Neutrophil (primary cell): ENCODE results near the gene EFS.
"Not testable (repeated sequence)": the region's sequence is repeated elsewhere in the genome, so short reads cannot be mapped to it uniquely, and the experiment has no call there.

Source experiments
- H3K27ac ChIP-seq: fragments of 200-600 bp; sonication (generic); 2 replicates; pipeline ENCODE4 v1.5.1; 2016; ENCODE audit warnings: mild to moderate bottlenecking, moderate library complexity
- H3K27me3 ChIP-seq: fragments of 200-600 bp; sonication (generic); 2 replicates; pipeline ENCODE4 v1.6.0; 2016; ENCODE audit warnings: mild to moderate bottlenecking
- H3K36me3 ChIP-seq: fragments of 200-600 bp; sonication (generic); 2 replicates; pipeline ENCODE4 v1.5.1; 2017
- H3K4me1 ChIP-seq, 2 experiments: fragments of 200-600 bp in 1 of 2; sonication (generic) in 1 of 2; 1 replicate in 1 of 2; 2 replicates in 1 of 2; pipeline versions ENCODE4 v1.5.1 to v1.6.1; 2013 to 2016; ENCODE audit warnings: low read depth in 1 of 2, low read length in 1 of 2, mild to moderate bottlenecking in 1 of 2, moderate library complexity in 1 of 2; ENCODE audit not compliant: control insufficient read depth in 1 of 2, insufficient read depth in 1 of 2
- H3K4me3 ChIP-seq, 2 experiments: fragments of 200-600 bp in 1 of 2; sonication (generic) in 1 of 2; 1 replicate in 1 of 2; 2 replicates in 1 of 2; pipeline ENCODE4 v1.5.1; 2013 to 2016; ENCODE audit warnings: low read depth in 1 of 2, low read length in 1 of 2, mild to moderate bottlenecking in 1 of 2, moderate library complexity in 1 of 2
- H3K9me3 ChIP-seq: fragments of 200-600 bp; sonication (generic); 2 replicates; pipeline ENCODE4 v1.5.1; 2016
- TF ChIP-seq, protein P1 (sequence below): fragments of 200-600 bp; sonication (generic); IDR thresholded peaks from 2 replicates; pipeline ENCODE4 v1.5.1; 2016; ENCODE audit warnings: antibody characterized with exemption

EFS gene

DNA sequence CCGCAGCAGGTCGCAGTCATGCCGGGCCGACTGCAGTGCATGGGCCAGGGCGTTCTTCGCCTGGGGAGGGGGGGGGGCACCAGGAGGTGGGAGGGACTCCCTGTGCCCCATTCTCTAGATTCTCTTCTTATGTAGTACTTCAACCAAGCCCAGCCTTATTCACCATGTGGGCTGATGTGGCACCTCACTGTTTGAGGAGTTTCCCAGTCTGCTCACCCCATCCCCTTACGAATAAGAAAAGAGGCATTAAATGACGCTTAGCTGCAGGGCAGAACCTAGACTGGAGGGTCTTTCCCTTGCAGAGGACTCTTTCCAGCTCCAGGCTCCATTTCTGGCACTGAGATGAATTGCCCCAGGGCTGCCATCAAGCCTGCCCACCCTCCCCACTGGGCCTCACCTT, 24.0 kb upstream of the EFS start:
- Histone ChIP-seq H3K27ac (no peak overlapping the region), H3K9me3 (no peaks in the 10 kb centered on the region), H3K4me3 (no peak overlapping the region), H3K36me3 (no peaks in the 10 kb centered on the region), H3K27me3 (peaks cover 11% of the 10 kb centered on the region), H3K4me1 (no peaks in the 10 kb centered on the region)
- TF ChIP-seq, protein P1, sequence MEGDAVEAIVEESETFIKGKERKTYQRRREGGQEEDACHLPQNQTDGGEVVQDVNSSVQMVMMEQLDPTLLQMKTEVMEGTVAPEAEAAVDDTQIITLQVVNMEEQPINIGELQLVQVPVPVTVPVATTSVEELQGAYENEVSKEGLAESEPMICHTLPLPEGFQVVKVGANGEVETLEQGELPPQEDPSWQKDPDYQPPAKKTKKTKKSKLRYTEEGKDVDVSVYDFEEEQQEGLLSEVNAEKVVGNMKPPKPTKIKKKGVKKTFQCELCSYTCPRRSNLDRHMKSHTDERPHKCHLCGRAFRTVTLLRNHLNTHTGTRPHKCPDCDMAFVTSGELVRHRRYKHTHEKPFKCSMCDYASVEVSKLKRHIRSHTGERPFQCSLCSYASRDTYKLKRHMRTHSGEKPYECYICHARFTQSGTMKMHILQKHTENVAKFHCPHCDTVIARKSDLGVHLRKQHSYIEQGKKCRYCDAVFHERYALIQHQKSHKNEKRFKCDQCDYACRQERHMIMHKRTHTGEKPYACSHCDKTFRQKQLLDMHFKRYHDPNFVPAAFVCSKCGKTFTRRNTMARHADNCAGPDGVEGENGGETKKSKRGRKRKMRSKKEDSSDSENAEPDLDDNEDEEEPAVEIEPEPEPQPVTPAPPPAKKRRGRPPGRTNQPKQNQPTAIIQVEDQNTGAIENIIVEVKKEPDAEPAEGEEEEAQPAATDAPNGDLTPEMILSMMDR = no peak

DNA sequence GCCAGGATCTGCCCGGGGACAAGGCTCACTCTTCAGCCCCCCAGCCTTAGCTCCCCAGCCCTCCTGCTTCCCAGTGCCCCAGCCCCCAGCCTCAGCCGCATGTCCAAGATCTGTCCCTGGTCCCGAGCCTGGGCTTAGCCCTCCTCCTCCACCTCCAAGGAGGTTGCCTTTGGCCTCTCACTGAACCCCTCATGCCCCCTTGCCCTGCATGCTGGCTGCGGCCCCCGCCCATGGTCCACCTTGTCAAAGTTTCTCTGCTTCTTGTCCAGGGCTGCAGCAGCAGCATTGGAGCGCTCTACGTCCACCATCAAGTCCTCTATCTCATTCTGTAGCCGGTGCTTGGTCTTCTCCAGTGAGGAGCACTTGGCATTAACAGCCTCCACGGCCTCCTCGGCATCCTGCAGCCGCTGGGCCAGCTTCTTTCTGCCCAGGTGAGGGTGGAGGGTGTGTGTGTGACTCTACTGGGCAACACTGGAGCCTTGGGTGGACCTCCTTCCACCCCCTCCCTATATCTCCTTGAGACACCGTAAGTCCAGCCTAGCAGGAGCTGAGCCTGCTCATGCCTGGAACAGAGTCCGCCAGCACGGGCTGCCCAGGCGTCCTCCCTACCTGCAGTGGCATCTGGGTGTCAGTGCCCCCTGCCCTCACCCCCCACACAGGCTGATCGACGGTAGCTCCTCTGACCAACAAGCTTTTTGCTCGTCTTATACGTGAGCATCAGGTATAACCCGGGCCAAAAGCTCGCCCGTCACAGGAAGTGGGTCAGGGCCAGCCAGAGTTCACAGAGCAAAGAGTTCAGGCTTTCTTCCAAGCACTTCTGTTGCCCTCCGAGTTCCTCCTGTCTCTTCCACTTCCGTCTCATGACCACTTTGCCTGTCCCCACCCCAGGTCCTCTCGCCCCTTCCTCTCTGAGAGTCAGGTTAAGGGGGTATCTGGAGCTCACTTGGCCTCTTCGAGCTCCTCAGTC, 23.2 kb upstream of the EFS start:
- H3K36me3 ChIP-seq = no peaks in the 10 kb centered on the region
- no peaks in the 10 kb centered on the region for H3K9me3 ChIP-seq
- no peaks in the 10 kb centered on the region for H3K4me1 ChIP-seq
- H3K4me3 ChIP-seq = no peak overlapping the region
- H3K27ac ChIP-seq = no peak overlapping the region
- peaks cover 7% of the 10 kb centered on the region for H3K27me3 ChIP-seq
- TF ChIP-seq, protein P1 = no peak

DNA sequence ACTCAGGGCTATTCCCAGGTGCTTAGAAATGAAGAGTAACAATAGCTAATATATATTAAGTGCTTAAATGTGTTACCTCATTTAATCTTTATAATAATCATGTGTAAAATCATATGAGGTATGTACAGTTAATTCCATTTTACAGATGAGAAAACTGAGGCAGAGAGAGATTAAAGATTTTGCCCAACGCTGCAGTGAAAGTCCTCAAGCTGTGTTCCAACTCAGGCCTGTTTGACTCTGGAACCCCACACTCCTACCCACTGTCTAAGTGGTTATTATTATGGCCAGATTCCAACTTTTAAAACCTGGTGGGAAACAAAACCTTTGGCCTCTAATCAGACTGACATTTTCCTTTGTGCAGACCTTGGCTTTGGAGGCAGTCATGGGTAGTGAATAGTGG, 22.0 kb upstream of the EFS start:
- TF ChIP-seq, protein P1 = no peak
- Histone ChIP-seq H3K27me3 (peaks cover 5% of the 10 kb centered on the region), H3K4me1 (no peaks in the 10 kb centered on the region), H3K36me3 (no peaks in the 10 kb centered on the region), H3K27ac (no peak overlapping the region), H3K9me3 (no peaks in the 10 kb centered on the region), H3K4me3 (no peak overlapping the region)

DNA sequence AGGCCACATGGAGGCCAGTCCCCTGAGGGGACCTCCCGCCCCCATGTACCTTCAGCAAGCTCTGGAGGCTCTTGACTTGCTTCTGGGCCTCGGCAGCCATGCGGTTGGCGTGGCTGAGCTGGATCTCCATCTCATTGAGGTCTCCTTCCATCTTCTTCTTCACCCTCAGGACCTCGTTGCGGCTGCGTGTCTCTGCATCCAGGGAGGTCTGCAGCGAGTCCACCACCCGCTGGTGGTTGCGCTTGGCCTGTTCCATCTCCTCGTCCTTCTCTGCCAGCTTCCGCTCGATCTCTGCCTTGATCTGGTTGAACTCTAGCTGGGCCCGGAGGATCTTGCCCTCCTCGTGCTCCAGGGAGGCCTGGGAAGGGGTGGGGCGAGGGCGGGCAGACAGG, 21.3 kb upstream of the EFS start:
- not testable (repeated sequence) for H3K9me3 ChIP-seq, H3K4me3 ChIP-seq, H3K36me3 ChIP-seq, H3K4me1 ChIP-seq, H3K27me3 ChIP-seq, H3K27ac ChIP-seq

DNA sequence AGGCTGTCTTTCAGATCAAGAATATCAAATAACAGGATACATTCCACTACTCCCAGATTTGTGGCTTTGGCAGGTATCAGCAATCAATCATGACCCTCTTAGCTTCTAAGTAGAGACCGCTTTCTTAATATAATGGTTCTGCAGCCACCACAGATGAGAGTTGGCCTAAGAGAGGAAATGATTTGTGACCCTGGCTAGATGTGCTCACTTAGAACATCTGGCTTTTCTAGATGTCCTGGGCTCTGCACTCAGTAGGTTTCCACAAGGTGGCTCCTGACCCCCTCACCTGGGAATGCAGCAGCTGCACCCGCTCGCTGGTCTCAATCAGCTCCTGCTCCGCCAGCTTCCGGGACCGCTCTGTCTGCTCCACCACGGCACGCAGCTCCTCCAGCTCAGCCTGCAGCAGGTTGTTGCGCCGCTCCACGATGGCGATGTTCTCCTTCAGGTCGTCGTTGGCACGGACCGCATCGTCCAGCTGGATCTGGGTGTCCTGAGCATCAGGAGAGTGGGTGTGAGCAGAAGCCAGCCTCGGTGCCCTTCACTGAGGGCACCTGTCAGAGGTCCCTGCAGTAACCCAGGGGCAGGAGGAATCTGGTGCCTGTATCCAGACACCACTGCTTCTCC, 20.8 kb upstream of the EFS start:
- peaks cover 9% of the 10 kb centered on the region for H3K27me3 ChIP-seq
- H3K4me3 ChIP-seq = no peak overlapping the region
- no peaks in the 10 kb centered on the region for H3K36me3 ChIP-seq
- H3K9me3 ChIP-seq = no peaks in the 10 kb centered on the region
- TF ChIP-seq, protein P1 = no peak
- H3K27ac ChIP-seq = no peak overlapping the region
- no peaks in the 10 kb centered on the region for H3K4me1 ChIP-seq

DNA sequence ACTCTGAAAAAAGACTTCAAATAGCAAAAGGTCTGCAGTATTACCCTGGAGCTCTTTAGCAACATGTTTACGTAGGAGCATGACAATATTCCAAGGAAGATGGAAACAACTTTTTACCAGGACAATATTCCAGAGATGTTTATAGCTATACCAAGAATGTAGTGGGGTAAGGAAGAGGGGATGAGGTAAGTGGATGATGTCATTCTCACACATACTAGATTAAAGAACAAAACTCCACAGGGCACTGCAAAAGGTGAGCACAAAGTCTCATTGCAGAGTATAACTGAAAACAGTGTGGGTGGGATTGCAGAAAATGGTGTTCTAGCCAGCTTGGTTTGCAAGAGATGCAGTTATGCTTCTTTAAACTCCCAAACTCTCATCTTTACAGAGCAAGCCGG, 20.3 kb upstream of the EFS start:
- Histone ChIP-seq H3K9me3 (no peaks in the 10 kb centered on the region), H3K36me3 (no peaks in the 10 kb centered on the region), H3K27me3 (peaks cover 9% of the 10 kb centered on the region), H3K4me1 (no peaks in the 10 kb centered on the region), H3K4me3 (no peak overlapping the region), H3K27ac (no peak overlapping the region)
- TF ChIP-seq, protein P1 = no peak
